GM21447 (cell line): ENCODE measurements around the gene PYGM.
A peak's percentile ranks its signal among the peaks of the same experiment; 100 is the strongest.

Experiments used
- ATAC-seq: cut with Tn5 transposase; IDR thresholded peaks from one replicate; pipeline ENCODE4 v1.9.1; 2021; ENCODE audit not compliant: unreplicated experiment

PYGM gene

GRCh38 chr11:64791781-64792291, 32.1 kb upstream of the PYGM start:
- ATAC-seq, result no peak

- no peak for ATAC-seq
These were observed 30.7 kb upstream of the PYGM start for GRCh38 chr11:64790205-64791095.

- ATAC-seq, result no peak
These were observed 29.8 kb upstream of the PYGM start for GRCh38 chr11:64789331-64790204.

- ATAC-seq, result no peak
These were observed 28.8 kb upstream of the PYGM start for GRCh38 chr11:64788321-64789215.

- ATAC-seq, result no peak
These were observed 27.9 kb upstream of the PYGM start for GRCh38 chr11:64787526-64788320.

GRCh38 chr11:64786308-64786707, 26.5 kb upstream of the PYGM start:
- no peak for ATAC-seq

- no peak for ATAC-seq
These were observed 25.2 kb upstream of the PYGM start for GRCh38 chr11:64784813-64785581.

GRCh38 chr11:64778473-64779298, 18.9 kb upstream of the PYGM start, which contains the start of gene SF1:
Gene SF1 (minus strand): TSS chr11:64778542. CDS start chr11:64778392, 150 bp downstream.
- ATAC-seq, result peak; percentile 77

GRCh38 chr11:64778223-64778472, 18.4 kb upstream of the PYGM start:
- peak; percentile 15 for ATAC-seq

GRCh38 chr11:64777449-64778222, 17.9 kb upstream of the PYGM start:
- no peak for ATAC-seq

- no peak for ATAC-seq
These were observed 17.1 kb upstream of the PYGM start for GRCh38 chr11:64776875-64777274.

GRCh38 chr11:64776425-64776824, 16.7 kb upstream of the PYGM start:
- ATAC-seq, result no peak

GRCh38 chr11:64774144-64774543, 14.4 kb upstream of the PYGM start:
- ATAC-seq, result no peak

- peak; percentile 45 for ATAC-seq
These were observed 12.7 kb upstream of the PYGM start for GRCh38 chr11:64772303-64773018.

GRCh38 chr11:64771861-64772260, 12.1 kb upstream of the PYGM start:
- ATAC-seq, result peak; percentile 36

- ATAC-seq, result no peak
These were observed 10.3 kb upstream of the PYGM start for GRCh38 chr11:64770120-64770519.

- ATAC-seq, result no peak
These were observed 9.5 kb upstream of the PYGM start for GRCh38 chr11:64769283-64769682.
